WERI-Rb-1 (cell line): Measurements from ENCODE around the gene GAK.

Source experiments
- DNase-seq: peaks from one replicate; pipeline ENCODE4 v3.0.0-alpha.2; 2020
- H3K27ac ChIP-seq: fragments of 250-450 bp; sonication (Bioruptor Pico); 2 replicates; pipeline ENCODE4 v1.5.1; 2020; ENCODE audit warnings: mild to moderate bottlenecking, moderate library complexity
- H3K27me3 ChIP-seq: fragments of 250-450 bp; sonication (Bioruptor Pico); 2 replicates; pipeline ENCODE4 v1.5.1; 2021; ENCODE audit warnings: mild to moderate bottlenecking, low read depth, moderate library complexity; ENCODE audit not compliant: insufficient read depth, severe bottlenecking
- H3K36me3 ChIP-seq: fragments of 250-450 bp; sonication (Bioruptor Pico); 2 replicates; pipeline ENCODE4 v1.5.1; 2020; ENCODE audit warnings: mild to moderate bottlenecking, moderate library complexity
- H3K4me3 ChIP-seq: 2 replicates; pipeline ENCODE4 v1.5.1; 2011; ENCODE audit warnings: low read depth, mild to moderate bottlenecking, control low read depth, low read length
- H3K9me3 ChIP-seq: fragments of 250-450 bp; sonication (Bioruptor Pico); 2 replicates; pipeline ENCODE4 v1.5.1; 2021; ENCODE audit warnings: mild to moderate bottlenecking, moderate library complexity; ENCODE audit not compliant: severe bottlenecking
- CTCF ChIP-seq: IDR thresholded peaks from 2 replicates; pipeline ENCODE4 v1.5.1; 2011; ENCODE audit warnings: low read depth, mild to moderate bottlenecking, control low read depth, inconsistent platforms, low read length

Gene GAK

DNA sequence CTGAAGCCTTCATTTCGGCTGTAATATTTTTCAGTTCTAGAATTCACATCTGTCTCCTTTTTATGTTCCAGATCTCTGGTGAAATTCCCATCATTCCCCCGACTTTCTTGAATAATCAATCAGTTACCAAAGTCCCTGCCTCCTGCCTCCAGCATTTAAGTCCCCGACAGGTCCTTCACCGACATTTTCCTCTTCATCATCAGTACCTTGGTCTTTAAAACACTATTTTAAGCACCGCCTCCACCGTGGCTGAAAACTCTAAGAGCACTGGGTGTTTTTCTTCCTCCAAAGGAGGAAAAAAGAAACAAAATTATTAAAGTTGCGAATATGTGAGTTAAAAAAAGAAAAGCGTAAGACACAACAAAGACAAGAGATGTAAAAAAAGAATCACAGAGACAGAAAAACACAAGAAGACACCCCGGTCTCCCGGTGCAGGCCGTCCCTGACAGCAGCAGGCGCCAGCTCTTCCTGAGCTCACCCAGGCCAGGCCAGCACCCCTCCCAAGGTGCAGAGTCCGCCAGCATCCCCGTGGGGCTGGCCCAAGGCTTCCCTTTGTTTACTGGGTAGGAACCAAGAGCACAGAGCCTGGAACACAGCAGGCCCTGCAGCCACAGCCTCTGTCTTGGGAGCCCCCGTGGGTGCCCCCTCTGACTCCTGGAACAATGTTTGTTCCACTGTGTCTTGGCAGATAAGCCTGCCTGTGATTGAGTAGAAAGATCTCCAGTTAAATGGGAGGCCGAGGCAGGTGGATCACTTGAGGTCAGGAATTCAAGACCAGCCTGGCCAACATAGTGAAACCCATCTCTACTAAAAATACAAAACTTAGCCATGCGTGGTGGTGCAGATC is 56.9 kb downstream of the GAK start:
- TF ChIP-seq CTCF = no peak
- peak overlapping the region; percentile 43 for H3K27ac ChIP-seq
- no peak overlapping the region for H3K4me3 ChIP-seq
- peaks cover 65% of the 10 kb centered on the region for H3K36me3 ChIP-seq
- H3K27me3 ChIP-seq = no peaks in the 10 kb centered on the region
- H3K9me3 ChIP-seq = no peaks in the 10 kb centered on the region
- DNase-seq = no peak

DNA sequence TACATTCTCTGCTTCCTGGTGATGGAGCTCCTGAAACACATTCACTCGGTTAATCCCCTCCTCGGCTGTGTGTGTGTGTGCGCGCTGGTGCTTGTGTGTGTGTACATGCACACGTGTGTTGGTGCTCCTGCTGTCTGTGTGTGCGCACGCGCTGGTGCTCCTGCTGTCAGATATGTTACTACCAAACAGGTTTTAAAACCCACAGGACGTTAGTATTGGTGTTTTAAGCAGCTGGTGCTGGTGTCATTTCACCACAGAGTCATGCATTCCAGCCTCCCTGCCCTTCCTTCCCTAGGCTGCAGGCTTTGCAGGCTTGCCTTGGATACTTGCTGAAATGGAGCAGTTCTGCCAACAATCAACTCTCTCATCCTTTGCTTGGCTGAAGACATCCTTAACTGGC is 58.1 kb downstream of the GAK start:
- no peak for TF ChIP-seq CTCF
- peaks cover 63% of the 10 kb centered on the region for H3K36me3 ChIP-seq
- DNase-seq = peak; percentile 50
- peak overlapping the region; percentile 10; the same call in 1 of the 2 replicates for H3K27ac ChIP-seq
- H3K27me3 ChIP-seq = no peaks in the 10 kb centered on the region
- H3K9me3 ChIP-seq = no peaks in the 10 kb centered on the region
- no peak overlapping the region for H3K4me3 ChIP-seq

- TF ChIP-seq CTCF = no peak
- no peak overlapping the region for H3K27ac ChIP-seq
- H3K4me3 ChIP-seq = no peak overlapping the region
- no peaks in the 10 kb centered on the region for H3K27me3 ChIP-seq
- H3K36me3 ChIP-seq = peaks cover 58% of the 10 kb centered on the region
- no peak for DNase-seq
- H3K9me3 ChIP-seq = no peaks in the 10 kb centered on the region
These were observed 59.7 kb downstream of the GAK start for GRCh38 chr4:872241-872981.

GRCh38 chr4:871484-871883 is 60.6 kb downstream of the GAK start:
- H3K27ac ChIP-seq = no peak overlapping the region
- DNase-seq = no peak
- no peaks in the 10 kb centered on the region for H3K9me3 ChIP-seq
- H3K27me3 ChIP-seq = no peaks in the 10 kb centered on the region
- TF ChIP-seq CTCF = no peak
- H3K4me3 ChIP-seq = no peak overlapping the region
- peaks cover 56% of the 10 kb centered on the region for H3K36me3 ChIP-seq

GRCh38 chr4:870951-871350 is 61.2 kb downstream of the GAK start:
- Histone ChIP-seq H3K36me3 (peaks cover 56% of the 10 kb centered on the region), H3K27ac (no peak overlapping the region), H3K4me3 (no peak overlapping the region), H3K27me3 (no peaks in the 10 kb centered on the region), H3K9me3 (no peaks in the 10 kb centered on the region)
- no peak for TF ChIP-seq CTCF
- no peak for DNase-seq
